Endometrial microvascular endothelial cells (primary cell): ENCODE data around the gene PHC2. TPM values are rescaled to one million over a fixed set of nuclear protein-coding genes. Genes with fewer than 3 reads are reported as not detected.

Source experiments
- in situ Hi-C: cut with HindIII; loops from 2 replicates; pipeline ENCODE4 v1.10.0; 2017; ENCODE audit warnings: low sequenced_read_pairs, low pct_unique_long_range_greater_than_20kb; ENCODE audit errors: inconsistent ontology term
- total RNA-seq: library from RNA; depleted of rRNA; stranded (reverse); fragments of >200 nt; gene quantifications from one replicate; pipeline ENCODE4 v1.2.3, GENCODE V29; 2015; ENCODE audit errors: inconsistent ontology term

The PHC2 gene
- total RNA-seq, 1 donor from 2014 or later: 112 TPM

DNA sequence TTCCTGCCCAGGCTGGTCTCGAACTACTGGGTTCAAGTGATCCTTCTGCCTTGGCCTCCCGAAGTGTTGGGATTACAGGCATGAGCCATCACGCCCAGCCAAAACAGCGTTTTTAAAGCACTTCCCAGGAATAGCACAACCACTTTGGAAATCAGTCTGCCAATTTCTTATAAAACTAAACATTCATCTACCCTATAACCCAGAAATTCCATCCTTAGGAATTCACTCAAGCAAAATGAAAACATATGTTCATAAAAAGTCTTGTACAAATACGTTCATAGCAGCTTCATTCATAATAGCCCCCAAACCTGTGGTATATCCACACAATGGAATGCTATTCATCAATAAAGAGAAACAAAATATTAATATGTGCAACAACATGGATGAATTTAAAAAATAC lies 36.1 kb downstream of the PHC2 start:
- in situ Hi-C loops: no loop called here

DNA sequence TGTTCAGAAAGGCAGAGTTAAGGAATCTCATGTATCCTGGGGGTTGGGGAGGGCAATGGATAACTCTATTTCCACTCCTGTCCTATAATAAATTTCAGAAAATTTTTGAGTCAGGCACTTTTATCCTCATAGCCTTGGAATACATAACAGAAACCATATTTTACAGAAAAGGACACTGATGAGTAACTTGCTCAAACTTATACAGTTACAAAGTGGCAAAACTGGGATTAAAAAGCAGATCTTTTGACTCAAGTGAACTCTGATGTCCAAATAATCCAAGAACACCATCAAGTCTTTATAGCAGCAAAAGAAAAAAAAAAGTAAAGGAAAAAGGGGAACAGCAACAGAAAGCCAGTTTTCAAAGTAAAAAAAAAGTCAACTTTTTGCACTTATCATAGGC lies 36.9 kb downstream of the PHC2 start:
- in situ Hi-C loops: no loop called here

DNA sequence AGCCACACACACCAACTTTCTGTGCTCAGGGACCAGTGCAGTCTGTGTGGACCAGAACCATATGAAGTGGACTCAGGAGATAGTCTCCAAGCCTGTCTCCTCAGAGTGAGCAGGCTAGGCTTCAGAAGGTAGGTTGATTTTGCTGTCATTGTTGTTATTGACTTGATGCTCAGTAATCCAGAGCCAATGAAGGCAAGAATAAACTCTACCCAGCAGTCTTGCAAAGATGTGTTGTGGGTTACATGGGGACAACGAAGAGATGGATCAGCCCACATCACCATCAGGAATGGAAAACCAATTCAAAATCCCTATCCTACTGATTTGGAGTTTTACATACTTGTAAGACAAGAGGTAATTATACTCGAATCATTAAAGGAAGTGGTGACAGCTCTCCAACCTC lies 37.4 kb downstream of the PHC2 start:
- in situ Hi-C loops: no loop called here

DNA sequence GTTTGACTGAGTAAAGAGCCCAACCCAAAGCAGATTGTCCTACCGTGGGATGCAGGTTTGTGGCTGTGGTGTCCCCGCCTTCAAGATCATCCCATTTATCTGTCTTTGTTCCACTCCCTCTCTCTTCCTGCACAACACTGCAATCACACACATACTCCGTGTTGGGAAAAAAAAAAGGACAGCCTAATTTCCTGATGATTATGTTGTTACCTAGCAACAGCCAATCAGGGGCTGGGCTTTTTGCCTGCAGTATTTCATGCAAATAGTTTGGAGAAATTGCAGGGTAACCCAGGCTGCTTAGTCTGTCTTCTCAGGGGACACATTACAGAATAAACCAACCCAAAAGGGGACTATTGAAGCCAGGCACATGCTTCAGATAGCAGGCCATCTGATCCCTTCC lies 38.3 kb downstream of the PHC2 start:
- in situ Hi-C loops: no loop called here

DNA sequence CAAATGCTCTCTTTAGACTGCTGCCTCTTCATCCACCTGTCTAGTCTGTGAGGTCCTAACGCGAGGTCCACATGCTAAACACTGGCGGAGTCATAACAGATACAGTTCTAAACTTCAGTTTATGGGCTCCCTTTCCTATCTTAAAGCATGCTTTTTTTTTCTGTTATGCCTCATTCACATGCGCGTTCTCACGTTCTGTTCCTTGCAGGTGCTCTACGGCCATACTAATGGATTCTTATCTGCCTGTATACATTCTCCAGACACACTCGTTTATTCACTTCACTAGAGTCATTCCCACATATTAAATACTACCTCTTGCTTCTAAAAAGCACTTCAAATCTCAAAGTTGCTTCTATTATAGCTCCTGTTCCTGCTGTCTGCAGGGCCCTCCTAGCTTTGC lies 38.7 kb downstream of the PHC2 start:
- in situ Hi-C loops: no loop called here

DNA sequence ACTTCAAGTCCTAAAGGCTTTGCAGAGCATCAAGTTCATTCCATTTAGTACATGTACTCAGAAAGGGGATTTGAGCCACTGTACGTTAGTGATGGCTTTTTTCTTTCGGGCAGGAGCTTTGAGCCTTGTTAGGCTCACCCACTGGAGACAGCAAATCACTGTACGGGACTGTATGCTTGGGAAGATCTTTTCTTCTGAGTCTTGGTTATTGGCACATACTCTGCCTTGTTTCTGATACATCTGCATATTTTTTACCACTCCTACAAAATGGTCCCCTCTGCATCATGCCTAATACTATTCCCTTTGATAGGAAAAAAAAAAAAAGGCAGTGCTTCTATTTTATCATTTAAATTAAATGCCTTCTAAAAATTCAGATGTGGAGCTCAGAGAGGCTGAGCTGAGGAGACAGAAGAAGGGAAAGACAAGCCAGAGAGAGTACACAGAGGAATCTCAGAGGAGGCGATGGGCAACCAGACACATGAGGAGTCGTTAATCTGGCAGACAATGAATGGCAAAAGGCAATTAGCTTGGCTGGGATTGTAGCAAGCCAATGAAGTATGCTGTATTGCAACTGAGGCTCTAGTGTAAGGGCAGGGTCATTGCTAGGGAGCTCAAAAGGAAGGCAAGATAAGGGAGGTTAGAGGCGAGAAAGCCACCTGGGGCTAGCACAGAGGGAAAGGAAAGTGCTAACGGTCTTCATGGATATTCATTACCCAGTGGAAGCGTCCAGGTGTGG lies 39.4 kb downstream of the PHC2 start:
- in situ Hi-C loops: no loop called here

DNA sequence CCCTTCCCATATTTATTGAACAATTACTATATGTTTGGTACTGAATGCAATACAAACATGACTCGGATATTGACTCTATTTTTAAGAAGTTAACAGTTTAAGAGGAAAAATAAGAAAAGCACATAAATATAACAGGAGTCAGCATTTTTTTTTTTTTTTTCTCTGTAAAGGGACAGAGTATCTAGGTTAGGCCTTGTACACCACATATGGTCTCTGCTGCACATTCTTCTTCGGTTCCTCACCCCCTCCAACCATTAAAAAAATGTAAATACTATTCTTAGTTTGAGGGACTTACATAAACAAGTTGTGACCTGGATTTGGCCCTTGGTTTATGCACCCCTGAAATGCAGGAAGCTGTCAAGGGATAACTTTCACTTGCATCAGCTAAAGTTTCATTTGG lies 40.4 kb downstream of the PHC2 start:
- in situ Hi-C loops: no loop called here

DNA sequence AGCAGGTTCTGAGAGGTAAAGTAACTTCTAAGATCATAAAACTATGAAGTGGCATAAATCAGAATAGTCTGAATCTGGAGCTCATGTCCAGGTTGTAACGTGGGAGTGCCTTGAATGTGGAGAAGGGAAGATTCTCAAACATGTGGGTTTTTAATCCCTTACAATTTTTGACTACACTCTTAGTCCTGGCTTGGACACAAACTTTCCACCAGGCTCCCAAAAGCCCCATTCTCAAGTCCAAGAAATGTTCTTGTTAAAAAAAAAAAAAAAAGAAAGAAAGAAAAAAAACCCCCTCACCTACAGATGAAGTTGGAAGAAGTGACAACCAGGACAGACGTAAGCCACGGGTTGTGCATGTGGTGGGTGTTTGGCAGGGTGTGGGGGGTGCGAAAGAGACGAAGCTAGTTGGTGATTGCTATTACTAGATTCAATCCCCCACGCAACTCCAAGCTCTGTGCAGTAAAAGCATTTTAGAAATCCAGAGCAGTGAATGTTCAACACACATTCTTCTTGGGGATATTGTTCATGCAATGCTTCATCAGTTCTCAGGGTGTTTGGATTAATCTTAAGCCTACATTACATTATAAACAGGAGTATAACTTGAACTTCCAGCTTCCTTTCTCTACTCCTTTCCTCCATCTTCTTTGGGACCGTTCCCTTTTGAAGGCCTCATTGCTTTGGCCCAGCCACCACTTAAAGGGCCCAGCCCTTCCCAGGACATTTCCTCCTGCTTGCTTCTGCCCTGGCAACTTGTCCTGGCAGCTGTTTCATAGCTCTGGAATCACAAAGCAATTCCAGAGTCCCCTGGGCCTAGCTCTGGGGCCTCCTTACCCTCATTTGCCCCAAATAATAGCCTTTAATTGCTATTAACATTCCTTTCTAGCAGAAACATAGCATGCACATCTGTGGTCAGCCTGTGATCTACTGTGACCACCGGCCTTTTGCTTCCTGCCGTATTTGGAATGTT lies 41.8 kb downstream of the PHC2 start:
- in situ Hi-C loops: no loop called here

DNA sequence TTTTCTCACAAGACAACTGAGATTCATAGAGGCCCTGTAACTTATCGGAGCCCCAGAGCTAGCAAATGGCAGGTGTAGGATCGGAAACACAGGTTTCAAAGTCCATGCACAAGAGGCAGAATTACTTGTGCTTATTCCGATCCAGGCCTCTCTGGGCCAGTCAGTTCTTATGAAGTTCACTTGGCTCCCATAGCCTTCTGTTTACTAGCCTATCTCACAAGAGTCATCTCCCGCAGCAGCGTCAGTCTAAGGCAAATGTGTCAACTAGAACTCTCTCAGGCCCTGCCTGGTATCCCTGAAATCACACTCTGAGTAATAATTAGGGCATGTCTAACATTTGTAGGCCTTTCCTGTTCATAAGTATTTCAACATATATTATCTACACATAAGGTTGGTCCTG lies 43.3 kb downstream of the PHC2 start:
- in situ Hi-C loops: no loop called here

DNA sequence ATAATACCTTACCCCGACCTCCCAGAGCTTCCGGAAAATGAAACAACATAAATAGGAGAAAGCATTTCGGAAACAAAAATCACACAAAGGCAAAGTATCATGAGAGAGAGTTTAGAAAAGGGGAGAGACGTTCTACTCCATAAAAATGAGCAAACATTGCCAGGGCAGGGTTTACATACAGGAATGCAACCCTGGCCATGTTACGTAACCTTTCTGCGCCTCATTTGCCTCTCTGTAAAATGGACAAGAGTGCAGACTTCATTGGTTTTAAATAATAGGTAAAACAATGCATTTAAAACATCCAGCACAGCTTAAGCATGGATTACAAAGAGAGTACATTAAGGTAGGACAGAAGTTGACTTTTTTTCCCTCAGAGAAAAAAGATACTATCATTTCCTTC lies 45.6 kb downstream of the PHC2 start:
- in situ Hi-C loops: no loop called here

DNA sequence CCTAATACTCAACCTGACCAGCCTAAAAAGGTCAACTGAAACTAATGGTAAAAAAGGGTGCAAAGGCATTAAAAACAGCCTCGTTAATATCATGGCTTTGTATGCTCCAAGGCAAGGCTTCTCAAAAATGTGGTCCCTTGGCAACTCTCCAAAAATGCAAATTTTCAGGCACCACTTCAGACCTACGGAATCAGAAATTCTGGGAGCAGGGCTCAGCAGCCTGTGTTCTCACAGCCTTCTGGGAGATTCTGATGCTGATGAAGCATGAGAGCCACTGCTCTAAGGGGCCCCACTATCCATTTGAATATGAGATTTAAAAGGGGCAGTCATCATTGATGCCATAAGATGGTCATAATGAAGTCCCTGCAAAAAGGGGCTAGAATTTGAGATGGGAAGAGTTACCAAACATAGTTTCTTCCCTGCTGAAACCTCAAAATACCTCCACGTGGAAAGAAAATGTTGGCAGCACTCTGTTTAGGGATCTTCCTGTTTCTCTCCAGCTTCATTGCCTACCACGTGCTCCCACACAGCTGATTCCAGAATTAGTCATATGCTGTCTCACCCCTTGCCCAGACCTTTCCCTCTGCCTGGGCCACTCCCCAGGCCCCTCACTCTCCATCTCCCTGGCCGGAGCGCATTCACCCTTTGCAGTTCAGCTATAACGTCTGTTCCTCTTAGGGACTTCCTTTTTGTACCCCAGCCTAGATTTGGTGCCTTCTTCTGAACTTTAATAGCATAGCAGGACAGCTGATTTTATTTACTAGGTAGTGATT lies 46.7 kb downstream of the PHC2 start:
- in situ Hi-C loops: no loop called here

DNA sequence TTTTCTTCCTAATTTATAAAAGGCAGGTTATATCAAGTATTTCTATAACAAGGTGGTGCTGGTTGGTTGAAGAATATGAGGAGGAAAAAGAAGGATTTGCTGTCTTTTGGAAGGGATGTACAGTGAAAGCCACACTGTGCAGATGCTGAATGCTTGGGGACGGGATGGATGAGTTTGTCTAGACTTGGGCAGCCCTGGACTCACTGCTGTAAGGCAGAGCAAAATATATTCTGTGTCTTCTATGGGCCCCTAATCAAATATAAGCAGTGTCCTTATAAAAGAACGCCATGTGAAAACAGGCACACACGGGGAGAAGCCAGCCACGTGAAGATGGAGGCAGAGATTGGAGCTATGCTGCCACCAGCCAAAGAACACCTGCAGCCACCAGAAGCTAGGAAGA lies 47.4 kb downstream of the PHC2 start:
- in situ Hi-C loops: no loop called here

DNA sequence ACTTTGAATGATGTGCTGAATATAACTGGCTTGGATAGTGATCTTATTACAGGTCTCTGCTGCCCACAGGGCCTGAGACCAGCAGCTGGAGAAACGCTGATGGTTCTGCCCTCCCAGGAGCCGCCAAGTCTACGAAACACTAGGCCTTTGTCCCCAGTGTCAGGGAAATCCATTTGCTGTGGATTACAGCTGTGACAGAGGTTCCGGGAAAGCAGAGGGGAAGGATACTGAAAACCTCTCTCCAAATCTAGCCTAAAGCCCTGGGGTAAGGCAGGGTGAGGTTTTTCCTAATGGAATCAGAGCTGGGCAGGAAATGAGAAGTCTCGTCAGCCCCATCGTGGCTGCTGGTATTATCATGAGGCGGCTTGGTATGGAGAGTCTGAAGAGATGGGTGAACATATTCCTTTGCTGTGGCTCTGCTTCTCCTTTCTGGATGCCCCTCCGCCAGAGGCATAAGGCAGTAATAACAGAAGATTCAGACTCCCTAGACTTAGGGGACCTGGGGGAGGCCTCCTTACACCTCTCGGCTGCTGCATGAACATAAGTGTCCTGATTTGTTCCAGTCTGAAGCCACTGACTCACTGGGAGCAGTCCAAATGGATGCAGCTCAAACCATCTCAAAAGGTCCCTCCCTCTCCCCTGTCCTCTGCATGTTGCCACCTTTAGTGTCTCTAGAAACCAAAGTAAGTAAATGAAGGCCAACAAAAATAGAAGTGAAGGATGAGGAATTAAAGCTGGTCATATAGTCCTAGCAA lies 48.1 kb downstream of the PHC2 start:
- in situ Hi-C loops: no loop called here

DNA sequence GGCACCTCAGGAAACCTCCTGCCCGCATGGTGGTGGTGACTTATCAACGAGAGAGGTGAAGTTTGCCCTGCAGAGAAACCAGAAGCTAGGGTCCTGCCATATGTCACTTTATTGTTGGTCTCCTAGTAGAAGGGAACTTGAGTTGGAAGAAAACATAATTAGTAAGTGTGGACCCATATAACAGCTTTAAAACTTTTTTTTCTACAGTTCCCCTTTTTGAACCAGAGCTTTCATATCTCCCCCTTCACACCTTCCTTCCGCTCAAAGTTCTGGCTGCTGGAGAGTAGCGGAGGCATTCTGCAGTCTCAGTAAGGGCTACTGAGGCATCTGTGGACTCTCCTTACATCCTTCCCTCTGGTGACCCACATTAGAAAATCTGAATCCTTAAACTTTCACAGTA lies 48.9 kb downstream of the PHC2 start:
- in situ Hi-C loops: no loop called here

DNA sequence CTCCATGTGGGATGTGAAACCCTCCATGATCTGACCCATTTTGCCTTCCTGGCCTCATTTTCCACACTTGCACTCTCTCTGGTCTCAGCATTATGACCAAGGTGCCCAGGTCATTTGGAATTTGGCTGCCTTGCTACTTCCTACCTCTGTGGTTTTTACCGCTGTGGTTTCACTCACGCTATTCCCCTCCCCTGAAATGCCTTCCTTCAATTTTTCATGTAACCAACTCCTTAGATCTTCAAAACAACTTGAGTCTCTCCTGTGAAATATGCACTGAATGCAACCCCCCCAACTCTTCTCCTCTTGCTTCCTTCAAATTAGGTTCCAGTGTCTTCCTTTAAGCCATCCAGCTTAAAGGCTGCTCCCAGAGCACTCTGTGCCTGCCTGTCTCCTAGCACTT lies 50.1 kb downstream of the PHC2 start:
- in situ Hi-C loops: no loop called here

DNA sequence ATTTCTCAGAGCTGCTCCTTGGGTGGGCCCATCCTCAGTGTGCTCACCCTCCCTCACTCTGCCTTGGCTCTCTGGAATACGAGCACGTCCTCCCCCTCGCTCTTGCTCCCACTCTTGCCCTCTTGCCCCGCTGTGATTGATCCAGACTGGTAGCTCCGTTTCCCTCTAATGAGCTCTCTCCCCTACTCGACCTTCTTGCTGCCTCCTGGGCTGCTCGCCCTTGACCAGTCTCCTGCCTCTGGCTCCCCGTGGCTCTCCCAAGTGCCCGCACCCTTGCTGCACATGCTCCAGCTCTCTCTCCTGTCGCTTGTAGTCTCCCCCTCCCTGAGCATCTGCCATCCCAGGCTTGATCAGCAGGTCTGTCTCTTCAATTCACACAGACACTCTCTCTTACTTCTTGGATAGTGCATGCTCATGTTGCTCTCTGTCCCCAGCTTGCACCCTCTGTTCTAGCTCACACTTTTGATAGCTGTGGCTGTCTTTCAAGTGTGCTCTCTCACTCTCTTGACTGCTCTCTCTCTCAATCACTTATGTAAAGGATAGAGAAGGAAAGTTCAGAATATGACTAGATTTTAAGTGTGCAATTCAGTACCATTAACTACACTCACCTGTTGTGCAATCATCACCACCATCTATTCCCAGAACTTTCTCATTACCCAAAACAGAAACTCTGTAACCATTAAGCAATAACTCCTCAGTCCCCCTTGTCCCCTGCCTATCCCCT lies 51.1 kb downstream of the PHC2 start:
- in situ Hi-C loops: no loop called here

DNA sequence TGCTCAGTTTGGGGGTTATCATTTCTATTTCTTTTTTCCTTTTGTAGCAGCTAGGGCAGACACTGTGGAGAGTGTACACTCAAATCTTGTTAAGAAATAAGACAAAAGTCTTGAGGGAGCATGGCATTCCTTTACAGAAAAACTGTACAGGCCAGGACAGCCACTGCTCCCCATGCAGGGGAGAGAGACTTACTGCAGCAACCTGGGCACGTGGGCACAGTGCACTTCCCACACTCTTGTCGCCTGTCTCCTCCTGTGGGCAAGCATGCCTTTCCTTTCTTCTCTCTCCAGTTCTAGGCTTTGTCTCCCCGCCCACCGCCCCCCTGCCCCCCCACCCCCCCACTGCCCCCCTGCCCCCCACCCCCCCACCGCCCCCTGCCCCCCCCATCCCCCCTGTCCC lies 51.9 kb downstream of the PHC2 start:
- in situ Hi-C loops: no loop called here

DNA sequence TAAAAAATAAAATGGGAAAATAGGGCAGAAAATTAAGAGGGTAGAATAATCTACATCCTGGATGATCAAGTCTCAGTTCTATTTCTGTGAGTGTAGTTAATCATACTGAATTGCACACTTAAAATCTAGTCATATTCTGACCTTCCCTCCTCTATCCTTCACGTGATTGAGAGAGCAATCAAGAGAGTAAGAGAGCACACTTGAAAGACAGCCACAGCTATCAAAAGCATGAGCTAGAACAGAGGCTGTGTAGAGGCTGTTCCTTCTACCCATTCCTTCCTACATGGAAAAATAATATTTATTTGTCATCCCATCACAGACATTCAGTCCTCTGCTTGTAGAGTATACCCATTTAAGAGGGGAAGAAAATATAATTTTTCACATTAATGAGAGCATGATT lies 52.4 kb downstream of the PHC2 start:
- in situ Hi-C loops: no loop called here
